ENCODE results near the gene B4GALT4.

DNA sequence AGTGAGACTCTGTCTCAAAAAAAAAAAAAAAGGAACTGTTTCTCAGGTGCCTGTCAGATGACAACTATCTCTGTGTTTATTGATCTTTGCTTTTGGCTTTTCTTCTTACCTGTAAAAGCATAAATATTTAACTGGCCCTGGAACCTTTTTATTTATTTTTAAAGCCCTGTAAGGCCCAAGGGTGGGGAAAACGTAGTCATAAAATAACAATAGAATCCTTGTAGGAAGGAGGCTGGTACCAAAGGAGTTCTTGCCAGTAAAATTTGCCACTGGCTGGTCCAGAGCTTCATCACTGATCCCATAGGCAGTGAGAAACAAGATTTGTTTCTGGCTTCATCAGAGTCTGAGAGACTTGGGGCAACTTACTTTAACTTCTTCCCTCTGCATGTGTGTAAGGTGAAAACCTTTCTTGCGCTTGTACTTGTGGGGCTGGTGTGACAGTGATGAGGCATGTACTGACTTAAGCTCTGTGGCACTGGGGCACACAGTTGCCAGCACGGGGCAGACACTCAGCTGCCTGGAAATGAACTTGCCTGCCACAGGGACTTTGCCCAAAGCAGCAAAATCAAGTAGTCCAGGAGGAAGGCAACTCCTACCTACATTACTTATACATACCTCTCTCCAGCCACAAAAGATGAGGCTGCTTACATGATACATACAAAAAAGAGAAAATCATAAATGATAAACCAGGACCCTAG lies 19.6 kb downstream of the B4GALT4 start:
- no peak for TF ChIP-seq POLR2A (IDR thresholded peaks at IDR 0.05; ENCODE audit: low read depth, low read length)
- TF ChIP-seq NFE2L2 (IDR thresholded peaks at IDR 0.05; ENCODE audit: low read depth, low read length): no peak
- no peak for TF ChIP-seq RFX5 (IDR thresholded peaks at IDR 0.05; ENCODE audit: low read depth, low read length)
- TF ChIP-seq USF2 (IDR thresholded peaks at IDR 0.05; ENCODE audit: low read depth, low read length): no peak
- TF ChIP-seq, protein P1, sequence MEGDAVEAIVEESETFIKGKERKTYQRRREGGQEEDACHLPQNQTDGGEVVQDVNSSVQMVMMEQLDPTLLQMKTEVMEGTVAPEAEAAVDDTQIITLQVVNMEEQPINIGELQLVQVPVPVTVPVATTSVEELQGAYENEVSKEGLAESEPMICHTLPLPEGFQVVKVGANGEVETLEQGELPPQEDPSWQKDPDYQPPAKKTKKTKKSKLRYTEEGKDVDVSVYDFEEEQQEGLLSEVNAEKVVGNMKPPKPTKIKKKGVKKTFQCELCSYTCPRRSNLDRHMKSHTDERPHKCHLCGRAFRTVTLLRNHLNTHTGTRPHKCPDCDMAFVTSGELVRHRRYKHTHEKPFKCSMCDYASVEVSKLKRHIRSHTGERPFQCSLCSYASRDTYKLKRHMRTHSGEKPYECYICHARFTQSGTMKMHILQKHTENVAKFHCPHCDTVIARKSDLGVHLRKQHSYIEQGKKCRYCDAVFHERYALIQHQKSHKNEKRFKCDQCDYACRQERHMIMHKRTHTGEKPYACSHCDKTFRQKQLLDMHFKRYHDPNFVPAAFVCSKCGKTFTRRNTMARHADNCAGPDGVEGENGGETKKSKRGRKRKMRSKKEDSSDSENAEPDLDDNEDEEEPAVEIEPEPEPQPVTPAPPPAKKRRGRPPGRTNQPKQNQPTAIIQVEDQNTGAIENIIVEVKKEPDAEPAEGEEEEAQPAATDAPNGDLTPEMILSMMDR (conservative IDR thresholded peaks at IDR 0.05; ENCODE audit: low read depth, low read length): no peak
